COLO668 (cell line): ENCODE data around the gene DET1.
"Not testable (repeated sequence)": the region's sequence is repeated elsewhere in the genome, so short reads cannot be mapped to it uniquely, and the experiment has no call there.

Source experiments
- DNase-seq: peaks from one replicate; lab custom pipeline; 2025; ENCODE audit not compliant: unreplicated experiment; lab: John Stamatoyannopoulos, UW

The DET1 gene

DNA sequence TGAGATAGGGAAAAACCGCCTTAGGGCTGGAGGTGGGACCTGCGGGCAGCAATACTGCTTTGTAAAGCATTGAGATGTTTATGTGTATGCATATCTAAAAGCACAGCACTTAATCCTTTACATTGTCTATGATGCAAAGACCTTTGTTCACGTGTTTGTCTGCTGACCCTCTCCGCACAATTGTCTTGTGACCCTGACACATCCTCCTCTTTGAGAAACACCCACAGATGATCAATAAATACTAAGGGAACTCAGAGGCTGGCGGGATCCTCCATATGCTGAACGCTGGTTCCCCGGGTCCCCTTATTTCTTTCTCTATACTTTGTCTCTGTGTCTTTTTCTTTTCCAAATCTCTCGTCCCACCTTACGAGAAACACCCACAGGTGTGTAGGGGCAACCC lies 5.4 kb downstream of the DET1 start:
- not testable (repeated sequence) for DNase-seq

DNA sequence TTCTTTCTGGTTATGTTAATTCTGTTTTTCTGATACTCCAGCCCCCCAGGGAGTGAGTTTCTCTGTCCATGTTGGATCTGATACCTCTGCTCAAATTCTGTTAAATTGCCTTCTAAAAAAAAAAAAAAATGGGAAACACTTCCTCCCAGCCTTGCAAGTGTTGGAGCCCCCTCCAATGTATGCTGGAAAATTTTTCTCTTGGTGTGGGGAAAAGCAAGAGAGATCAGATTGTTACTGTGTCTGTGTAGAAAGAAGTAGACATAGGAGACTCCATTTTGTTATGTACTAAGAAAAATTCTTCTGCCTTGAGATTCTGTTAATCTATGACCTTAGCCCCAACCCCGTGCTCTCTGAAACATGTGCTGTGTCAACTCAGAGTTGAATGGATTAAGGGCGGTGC lies 6.1 kb downstream of the DET1 start:
- DNase-seq = not testable (repeated sequence)

DNA sequence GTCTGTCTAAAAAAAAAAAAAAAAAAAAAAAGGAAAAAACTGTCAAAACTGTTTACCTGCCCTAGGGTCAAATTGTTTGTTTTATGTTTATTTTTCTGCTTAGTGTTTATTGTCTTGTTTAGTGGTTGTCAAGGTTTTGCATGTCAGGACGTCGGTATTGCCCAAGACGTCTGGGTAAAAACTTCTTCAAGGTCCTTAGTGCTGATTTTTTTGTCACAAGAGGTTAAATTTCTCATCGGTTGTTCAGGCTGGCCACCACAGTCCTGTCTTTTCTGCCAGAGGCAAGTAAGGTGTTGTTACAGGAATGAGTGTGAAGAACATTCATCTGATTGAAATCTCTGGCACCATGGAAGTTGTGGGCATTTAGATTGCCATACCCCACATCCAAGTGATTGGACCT lies 7.0 kb downstream of the DET1 start:
- DNase-seq = no peak

DNA sequence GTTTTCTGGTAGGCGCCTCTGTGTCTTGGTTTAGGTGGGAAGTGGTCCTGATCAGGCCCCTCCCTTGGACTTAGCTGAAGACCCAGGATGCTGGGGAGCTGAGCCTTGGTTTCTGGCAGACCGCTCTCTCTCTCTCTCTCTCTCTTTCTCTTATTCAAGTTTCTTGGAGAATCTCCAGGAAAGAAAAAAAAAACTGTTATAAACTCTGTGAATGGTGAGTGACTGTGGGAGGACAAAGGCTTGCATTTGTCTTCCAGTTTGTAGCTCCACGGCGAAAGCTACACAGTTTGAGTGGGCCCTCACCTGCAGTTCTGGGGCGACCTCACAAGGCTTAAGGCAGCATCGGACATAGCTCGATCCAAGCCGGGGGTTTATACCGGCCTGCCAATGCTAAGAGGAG lies 7.5 kb downstream of the DET1 start:
- DNase-seq = no peak

DNA sequence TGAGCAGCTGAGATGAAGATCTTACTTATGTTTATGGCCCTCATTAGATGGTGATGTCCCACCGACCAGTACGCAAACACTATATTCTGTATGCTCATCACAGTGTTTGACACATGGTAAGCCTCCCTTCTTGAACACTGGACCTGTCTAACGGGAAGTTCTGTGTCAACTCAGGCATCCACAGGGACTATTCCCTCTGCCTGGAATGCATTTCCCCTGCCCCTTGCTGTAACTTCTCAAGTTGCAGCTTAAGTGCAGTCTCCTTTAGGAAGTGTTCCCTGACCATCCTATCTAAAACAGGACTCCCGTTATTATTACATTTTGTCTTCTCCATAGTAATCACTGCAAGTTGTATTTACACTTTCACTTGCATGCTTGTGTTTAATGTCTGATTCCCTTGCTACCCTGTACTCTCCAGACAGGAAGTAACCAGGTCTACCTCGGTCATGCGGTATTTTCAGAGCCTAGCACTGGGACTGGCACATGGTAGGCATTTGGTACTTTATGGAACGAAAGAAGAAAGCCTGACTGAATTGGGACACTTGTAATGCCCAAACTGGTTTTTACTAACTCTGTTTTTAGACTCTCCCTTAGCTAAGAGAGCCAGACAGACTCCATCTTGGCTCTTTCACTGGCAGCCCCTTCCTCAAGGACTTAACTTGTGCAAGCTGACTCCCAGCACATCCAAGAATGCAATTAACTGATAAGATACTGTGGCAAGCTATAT lies 8.7 kb downstream of the DET1 start:
- no peak for DNase-seq

DNA sequence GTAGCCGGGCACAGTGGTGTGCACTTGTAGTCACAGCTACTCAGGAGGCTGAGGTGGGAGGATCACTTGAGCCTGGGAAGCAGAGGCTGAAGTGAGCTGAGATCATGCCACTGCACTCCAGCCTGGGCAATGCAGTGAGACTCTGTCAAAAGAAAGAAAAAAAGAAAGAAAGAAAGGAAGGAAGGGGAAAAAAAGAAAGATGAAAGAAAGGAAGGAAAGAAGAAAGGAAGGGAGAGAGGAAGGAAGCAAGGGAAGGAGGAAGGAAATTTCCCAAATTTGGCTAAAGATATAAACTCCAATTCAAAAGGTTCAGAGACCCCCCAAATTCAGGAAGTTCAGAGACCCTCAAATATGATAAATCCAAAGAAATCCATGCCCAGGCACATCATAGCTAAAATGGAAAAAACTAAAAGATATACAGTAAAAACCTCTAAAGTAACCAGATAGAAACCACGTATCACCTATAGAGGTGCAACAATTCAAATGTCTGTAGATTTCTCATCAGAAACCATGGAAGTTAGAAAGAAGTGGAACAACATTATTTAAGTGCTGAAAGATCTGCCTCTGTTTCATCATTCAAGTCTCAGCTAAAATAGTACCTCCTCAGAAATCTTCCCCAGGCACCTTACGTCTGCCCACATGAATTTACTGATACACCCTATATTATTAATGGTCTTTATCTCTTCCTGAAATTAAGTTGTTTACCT lies 10.7 kb downstream of the DET1 start:
- no peak for DNase-seq

DNA sequence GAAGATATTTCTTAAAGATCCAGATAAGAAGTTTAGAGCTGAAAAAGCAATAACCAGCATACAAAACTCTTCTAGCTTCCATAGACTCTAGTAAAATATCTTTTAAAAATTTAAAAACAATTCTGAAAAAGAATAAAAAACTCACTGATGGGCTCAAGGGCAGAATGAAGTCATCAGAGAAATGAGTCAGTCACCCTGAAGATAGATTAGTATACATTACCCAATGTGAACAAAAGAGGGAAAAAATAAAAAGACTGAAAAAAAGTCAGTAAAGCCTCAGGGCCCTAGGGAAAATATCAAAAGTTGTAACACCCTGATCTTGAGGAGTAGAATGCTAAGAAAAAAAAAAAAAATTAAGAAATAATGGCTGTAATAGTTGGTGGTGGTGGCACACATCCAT lies 11.4 kb downstream of the DET1 start:
- DNase-seq = no peak

DNA sequence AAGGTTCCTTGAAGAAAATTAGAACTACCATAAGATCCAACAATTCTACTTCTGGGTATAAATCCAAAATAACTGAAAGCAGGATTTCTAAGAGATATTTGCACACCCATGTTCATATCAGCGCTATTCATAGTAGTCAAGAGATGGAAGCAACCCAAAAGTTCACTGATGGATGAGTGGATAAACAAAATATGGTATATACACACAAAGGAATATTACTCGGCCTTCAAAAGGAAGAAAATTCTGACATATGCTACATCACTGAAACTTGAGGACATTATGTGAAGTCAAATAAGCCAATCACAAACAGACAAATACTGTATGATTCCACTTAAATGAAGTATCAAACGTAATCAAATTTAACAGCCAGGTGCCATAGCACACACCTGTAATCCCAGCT lies 13.1 kb downstream of the DET1 start:
- DNase-seq = no peak

DNA sequence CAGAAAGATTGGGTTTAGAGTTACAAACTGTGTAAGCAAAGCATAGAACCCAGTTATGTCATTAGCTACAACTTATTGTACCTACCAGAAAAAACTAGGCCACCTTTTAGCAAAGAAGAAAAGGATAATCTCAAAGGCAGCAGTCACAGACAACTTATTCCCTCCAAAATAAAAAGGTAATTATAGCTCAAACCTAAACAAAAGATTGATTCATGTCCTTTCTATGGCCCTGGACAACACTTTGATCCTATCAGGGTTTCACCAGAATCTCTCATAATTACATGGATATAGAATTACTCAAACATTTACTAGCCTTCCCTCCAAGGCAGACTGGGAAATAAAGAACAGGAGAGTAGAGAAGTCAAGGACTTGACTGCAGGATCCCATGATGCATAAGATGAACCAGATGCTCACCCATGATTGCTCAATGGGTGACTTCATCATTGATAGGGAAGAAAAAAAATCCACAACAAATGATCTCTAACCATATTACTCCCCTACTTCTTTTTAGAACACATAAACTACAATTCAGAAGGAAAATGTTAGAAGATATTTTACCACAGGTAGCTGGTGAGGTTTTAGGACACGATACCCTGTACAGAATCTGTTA lies 17.4 kb downstream of the DET1 start:
- no peak for DNase-seq

DNA sequence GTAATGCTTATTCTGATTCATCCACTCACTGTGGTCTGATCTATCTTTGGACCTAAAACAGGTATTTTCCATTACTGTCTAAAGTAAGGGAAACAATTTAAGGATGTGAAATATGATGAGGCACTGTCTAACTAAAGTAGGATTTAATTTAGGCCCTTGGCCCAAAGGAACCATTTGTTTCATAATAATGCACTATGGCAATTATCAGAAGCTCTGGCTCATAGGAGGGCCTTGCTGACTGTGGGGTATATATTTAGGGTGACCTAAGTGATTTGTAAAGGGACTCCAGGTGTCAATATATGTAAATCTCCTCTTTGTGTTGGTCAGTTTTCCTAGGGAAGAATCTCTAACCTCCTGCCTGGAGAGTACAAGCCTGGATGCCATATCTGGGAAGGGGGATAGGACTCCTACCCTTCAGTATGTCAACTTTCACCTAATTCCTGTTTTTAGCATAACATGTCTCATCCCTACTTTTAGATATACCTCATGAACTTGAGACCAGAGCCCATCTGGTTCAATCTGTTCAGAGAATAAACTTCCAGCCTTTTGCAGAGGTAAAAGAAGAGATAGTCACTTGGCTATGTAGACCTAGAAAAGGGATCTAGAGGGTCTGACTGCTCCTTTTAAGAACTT lies 20.1 kb downstream of the DET1 start:
- DNase-seq = no peak

DNA sequence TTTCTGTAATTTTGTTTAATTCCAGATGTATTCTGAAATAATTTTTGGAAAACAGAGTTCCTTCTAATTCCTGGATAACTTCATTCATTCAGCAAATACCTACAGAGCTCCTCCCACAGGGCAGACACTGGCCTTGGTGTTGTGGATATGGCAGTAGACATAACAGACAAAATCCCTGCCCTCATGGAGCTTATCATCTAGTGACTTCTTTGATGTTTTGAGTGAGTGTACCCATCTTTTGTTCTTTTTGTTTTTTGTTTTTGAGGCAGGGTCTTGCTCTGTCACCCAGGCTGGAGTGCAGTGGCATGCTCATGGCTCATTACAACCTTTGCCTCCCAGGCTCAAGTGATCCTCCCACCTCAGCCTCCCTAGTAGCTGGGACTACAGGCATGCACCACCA lies 21.1 kb downstream of the DET1 start:
- no peak for DNase-seq

DNA sequence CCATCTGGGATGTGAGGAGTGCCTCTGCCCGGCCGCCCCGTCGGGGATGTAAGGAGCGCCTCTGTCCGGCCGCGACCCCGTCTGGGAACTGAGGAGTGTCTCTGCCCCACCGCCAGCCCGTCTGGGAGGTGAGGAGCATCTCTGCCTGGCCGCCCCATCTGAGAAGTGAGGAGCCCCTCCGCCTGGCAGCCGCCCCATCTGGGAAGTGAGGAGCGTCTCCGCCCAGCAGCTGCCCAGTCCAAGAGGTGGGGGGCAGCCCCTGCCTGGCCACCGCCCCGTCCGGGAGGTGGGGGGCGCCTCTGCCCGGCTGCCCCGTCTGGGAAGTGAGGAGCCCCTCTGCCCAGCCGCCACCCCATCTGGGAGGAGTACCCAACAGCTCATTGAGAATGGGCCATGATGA lies 22.4 kb downstream of the DET1 start:
- not testable (repeated sequence) for DNase-seq

DNA sequence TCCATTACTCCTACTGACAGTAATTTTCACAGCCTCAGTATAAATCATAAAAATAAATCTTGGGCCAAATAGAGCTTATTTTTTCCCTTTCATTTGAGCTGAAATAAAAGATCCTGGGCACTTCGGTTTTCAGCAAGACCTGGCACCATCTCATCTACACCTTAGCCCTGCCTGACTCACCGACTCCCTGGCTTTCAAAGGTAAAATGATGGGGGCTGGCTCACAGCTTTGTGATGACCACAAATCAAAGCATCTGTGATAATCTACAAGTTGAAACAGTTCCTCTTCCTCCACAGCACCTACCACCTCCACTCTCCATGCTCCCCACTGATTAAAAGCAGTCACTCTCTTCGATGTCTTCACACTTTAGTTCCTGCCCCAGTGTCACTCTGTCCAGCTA lies 27.6 kb downstream of the DET1 start:
- no peak for DNase-seq

DNA sequence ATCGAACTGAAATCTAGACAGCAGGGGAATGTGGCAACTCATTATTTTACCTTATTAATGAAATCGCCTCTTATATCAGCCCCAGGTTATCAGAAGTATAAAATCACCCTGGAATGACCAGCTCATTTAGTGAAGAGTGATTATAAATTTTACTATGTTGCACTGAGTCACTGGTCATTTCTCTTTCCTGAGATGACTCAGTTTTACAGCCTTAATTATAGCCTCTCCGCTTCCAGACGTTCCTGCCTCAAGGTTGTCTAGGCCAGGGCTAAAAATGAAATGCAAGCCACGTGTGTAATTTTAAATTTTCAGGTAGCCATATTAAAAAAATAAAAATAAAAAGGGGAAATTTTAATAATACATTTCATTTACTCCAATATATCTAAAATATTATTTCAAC lies 33.3 kb downstream of the DET1 start:
- no peak for DNase-seq

DNA sequence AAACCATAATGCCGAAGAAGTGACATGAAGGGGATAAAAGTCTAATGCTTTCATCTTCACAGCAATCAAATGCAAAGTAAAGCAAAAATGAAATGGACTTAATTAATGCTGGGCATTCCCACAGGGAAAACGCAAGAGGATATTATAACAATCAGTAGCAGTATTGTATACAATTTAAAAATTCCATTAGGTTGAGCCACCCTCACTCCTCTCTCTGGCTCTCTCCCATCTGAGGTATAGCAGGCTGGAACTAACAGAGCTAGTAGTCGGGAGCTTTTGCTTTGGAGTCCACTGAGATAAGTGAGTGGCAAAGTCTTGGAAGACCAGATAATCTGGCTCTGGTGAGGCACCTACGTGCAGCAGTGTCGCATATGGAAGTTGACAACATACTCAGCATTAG lies 33.9 kb downstream of the DET1 start:
- no peak for DNase-seq

DNA sequence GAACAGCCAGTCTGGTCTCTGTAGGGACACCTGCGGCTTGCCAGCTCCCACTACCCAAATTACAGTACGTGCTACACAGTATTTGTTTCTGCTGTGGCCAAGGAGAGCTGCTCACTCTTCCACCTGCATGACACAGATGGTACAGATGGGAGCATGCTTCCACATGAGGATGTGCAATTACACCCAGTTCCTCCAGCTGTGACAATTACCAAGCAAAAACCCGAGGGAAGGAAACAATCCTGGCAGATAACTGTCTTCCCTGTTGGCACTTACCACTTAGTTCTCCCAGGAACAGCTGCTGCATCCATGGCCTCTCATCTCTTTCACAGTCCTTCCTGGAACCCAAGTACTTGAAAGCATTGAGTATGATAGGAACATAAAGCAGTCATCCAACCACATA lies 34.4 kb downstream of the DET1 start:
- DNase-seq = no peak

DNA sequence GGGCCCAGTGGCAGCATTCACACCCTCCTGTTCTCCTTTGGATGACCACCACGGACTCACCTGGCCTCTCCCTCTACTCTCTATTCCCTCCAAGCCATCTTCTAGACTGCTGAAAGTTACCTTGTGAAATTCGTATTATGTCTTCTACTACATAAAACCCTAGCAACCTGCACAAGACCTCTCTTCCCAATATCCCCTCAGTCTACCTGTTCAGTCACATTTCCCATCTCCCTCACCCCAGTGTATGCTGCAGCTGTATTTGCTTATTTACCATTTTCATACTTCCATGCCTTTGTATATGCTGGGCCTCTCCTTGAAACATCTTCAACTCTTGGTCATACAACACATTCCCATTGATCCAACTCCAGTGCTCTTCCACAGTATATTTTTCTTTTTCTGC lies 35.3 kb downstream of the DET1 start:
- DNase-seq = no peak

DNA sequence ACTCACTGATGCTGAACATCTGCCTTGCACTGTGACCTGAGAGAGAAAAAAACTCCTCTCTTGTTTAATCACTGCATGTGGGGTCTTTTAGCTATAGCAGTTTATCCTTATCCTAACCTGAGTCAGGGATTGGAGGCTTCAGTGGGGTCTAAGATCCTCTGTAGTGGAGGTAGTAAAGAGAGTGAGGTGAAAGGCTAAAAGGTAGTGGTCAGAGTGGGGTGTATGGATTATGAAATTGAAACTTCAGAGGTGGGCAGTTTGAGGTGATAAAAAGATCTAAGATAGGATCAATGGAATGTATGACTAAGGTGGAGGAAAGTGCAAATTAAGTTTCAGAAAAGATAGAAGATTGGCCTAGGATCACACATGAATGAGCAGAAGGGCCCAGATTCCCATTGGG lies 36.5 kb downstream of the DET1 start:
- no peak for DNase-seq

DNA sequence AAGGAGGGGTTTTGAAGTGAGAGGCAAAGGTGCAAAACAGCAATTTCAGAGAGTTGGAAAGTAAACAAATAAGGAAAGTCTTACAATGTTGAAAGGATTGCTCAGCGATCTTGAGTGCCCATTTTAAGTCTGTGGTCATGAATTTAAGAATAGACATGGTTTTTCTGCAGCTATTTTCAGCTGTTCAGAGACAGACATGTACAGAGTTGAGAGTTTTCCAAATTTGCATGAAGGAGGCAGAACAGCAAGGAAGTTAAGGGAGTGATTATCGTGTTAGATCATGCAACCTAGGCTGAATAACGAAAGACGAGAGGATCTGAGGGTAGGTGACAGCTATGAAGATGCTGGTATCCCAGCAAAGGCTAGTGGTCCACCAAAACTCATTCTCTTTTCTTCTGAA lies 37.2 kb downstream of the DET1 start:
- no peak for DNase-seq

DNA sequence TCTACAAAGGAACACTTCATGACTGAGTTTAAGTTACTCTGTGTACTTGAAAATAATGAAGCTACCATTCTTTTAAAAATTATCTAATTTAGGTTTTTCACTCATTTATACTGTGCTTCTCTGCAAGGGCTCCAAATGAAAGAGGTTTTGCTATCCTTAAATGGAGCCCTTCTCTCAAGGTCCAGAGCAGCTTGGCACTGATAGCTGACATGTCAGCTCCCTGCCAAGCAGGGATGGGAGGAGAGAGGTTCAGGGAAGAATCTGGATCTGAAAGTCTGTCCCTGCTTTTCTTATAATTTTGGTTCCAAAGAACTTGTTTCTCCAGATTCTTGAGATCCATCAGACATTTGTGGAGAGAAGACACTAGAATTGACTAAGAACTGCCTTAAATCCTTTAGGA lies 39.9 kb downstream of the DET1 start:
- DNase-seq = no peak

DNA sequence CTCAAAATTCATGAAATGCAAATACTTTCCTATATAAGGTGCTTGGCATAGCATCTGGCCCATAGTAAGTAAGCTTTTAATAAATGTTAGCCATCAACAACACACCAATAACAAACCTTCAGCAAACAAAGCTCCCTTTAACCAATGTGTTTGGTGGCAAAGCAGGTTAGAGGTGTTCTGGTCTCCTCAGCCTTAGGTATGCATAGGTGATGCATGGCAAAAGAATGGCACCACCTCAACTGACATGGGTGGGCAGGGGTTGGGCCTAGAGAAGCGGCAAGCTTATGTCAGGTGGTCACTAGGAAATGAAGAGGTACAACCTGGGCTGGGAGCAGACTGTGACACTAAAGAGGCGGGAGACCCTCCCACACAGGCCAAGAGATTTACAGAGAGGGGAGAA lies 40.8 kb downstream of the DET1 start:
- DNase-seq = no peak

DNA sequence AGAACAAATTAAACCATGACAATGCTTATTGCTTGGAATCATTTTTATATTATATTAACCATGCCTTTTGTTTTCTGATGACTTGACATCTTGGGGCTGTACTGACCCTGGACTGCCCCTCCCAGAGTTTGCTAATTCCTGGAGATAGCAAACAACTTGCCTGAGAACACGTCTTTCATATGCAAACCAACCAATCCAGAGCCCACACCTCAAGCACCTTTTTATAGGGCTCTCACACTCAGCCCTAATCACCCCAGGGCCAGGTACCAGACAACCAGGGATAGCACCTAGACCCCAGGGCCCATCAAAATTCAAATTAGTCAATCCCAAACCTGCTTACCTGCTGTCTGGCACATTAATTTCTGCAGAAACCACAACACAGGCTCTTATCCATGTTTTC lies 42.0 kb downstream of the DET1 start:
- no peak for DNase-seq
